ENCODE measurements around the gene KDM4B. TPM values are rescaled to one million over a fixed set of nuclear protein-coding genes. Genes with fewer than 3 reads are reported as not detected.
A peak's percentile ranks its signal among the peaks of the same experiment; 100 is the strongest.

The KDM4B gene
- total and polyA plus RNA-seq, 9 of the 15 experiments (the other 6 are each of a cell fraction or from before 2014, with no cell fraction given): 0.21 to 29.9 (median 7.3) TPM

- no peak for TF ChIP-seq MBD1 (CRISPR knock-in tag; IDR thresholded peaks at IDR 0.05)
- TF ChIP-seq SRSF1 (IDR thresholded peaks at IDR 0.05; ENCODE audit: low read depth, low read length): no peak
- no peak for TF ChIP-seq YY1 (IDR thresholded peaks at IDR 0.05; ENCODE audit: borderline replicate concordance in 1 of 3, control insufficient read depth in 1 of 3, extremely low read depth in 1 of 3, insufficient read depth in 3 of 3, insufficient read length in 1 of 3, insufficient replicate concordance in 2 of 3, low read depth in 1 of 3, low read length in 2 of 3)
- no peak for TF ChIP-seq ZNF75A (CRISPR knock-in tag; IDR thresholded peaks at IDR 0.05)
- TF ChIP-seq SMC3 (conservative IDR thresholded peaks at IDR 0.05; ENCODE audit: insufficient read depth, low read depth, low read length): no peak
- TF ChIP-seq ADNP (tag; IDR thresholded peaks at IDR 0.05): no peak
- no peak for TF ChIP-seq TEAD2 (tag; IDR thresholded peaks at IDR 0.05)
- no peak for TF ChIP-seq KHSRP (IDR thresholded peaks at IDR 0.05)
- no peak for TF ChIP-seq ZNF143 (CRISPR knock-in tag; IDR thresholded peaks at IDR 0.05)
- TF ChIP-seq CEBPB (tag; IDR thresholded peaks at IDR 0.05): no peak
- TF ChIP-seq HMBOX1 (IDR thresholded peaks at IDR 0.05): no peak
- no peak for TF ChIP-seq ZNF764 (CRISPR knock-in tag; IDR thresholded peaks at IDR 0.05; ENCODE audit: low read depth)
- TF ChIP-seq ETV1 (tag; conservative IDR thresholded peaks at IDR 0.05; ENCODE audit: low read depth): peak; percentile 70
- TF ChIP-seq TCF3 (CRISPR knock-in tag; IDR thresholded peaks at IDR 0.05): peak; percentile 65
- no peak for TF ChIP-seq TGIF2 (CRISPR knock-in tag; IDR thresholded peaks at IDR 0.05)
- TF ChIP-seq ATF6 (CRISPR knock-in tag; IDR thresholded peaks at IDR 0.05): no peak
- TF ChIP-seq KDM1A (IDR thresholded peaks at IDR 0.05): no peak
- peak; percentile 82 for TF ChIP-seq TFAP4 (CRISPR knock-in tag; IDR thresholded peaks at IDR 0.05; ENCODE audit: borderline replicate concordance)
- TF ChIP-seq ZNF282 (CRISPR knock-in tag; IDR thresholded peaks at IDR 0.05): no peak
- no peak for TF ChIP-seq ZNF398 (CRISPR knock-in tag; IDR thresholded peaks at IDR 0.05)
These were observed 159.5 kb downstream of the KDM4B start (continued) for GRCh38 chr19:5128251-5128935.
